Epithelial cell of proximal tubule (primary cell): ENCODE measurements around the gene PCK2. TPM values are rescaled to one million over a fixed set of nuclear protein-coding genes. Genes with fewer than 3 reads are reported as not detected.
"Not testable (repeated sequence)": the region's sequence is repeated elsewhere in the genome, so short reads cannot be mapped to it uniquely, and the experiment has no call there.

Experiments
- DNase-seq: peaks from one replicate; pipeline ENCODE4 v3.0.0-alpha.2; 2011; ENCODE audit warnings: low read depth
- H3K4me3 ChIP-seq: 2 replicates; pipeline ENCODE4 v1.5.1; 2011; ENCODE audit warnings: low read depth, mild to moderate bottlenecking, low read length
- total RNA-seq: library from RNA; depleted of rRNA; stranded (reverse); fragments of >200 nt; gene quantifications from 2 replicates; pipeline ENCODE4 v1.2.3, GENCODE V29; 2015
- TF ChIP-seq, protein P1 (sequence below): conservative IDR thresholded peaks from 2 replicates; pipeline ENCODE4 v1.5.1; 2012; ENCODE audit warnings: low read depth, mild to moderate bottlenecking, low read length

PCK2 gene
- total RNA-seq, 1 donor from 2014 or later, result 40.0 TPM

DNA sequence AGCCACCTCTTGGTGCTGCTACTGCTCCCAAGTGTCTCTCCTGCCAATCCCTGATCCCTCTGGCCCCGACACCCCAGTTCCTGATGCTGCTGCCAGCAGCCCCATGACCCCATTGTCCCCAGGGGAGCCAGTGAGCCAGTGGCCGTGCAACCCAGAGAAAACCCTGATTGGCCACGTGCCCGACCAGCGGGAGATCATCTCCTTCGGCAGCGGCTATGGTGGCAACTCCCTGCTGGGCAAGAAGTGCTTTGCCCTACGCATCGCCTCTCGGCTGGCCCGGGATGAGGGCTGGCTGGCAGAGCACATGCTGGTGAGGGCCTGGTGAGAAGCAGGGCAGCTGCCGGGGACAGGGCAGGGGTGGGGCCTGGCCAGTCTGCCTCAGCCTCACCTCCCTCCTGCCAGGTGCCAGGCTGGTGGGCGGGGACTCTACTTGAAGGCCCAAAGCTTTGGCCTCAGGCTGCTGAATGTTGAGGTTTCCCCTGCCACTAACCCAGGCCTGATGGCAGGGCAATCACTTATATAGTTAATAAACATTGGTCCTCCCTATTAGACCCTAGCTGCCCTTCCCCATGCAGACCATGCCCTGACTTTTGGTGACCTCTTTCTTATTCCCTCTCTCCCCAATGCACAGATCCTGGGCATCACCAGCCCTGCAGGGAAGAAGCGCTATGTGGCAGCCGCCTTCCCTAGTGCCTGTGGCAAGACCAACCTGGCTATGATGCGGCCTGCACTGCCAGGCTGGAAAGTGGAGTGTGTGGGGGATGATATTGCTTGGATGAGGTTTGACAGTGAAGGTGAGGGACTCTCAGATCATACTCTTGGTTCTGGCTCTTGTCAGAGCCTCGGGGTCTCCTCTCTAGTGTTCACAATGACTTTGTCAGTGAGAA is 5.1 kb downstream of the PCK2 start:
- no peak for DNase-seq
- H3K4me3 ChIP-seq, result no peak overlapping the region
- TF ChIP-seq, protein P1, sequence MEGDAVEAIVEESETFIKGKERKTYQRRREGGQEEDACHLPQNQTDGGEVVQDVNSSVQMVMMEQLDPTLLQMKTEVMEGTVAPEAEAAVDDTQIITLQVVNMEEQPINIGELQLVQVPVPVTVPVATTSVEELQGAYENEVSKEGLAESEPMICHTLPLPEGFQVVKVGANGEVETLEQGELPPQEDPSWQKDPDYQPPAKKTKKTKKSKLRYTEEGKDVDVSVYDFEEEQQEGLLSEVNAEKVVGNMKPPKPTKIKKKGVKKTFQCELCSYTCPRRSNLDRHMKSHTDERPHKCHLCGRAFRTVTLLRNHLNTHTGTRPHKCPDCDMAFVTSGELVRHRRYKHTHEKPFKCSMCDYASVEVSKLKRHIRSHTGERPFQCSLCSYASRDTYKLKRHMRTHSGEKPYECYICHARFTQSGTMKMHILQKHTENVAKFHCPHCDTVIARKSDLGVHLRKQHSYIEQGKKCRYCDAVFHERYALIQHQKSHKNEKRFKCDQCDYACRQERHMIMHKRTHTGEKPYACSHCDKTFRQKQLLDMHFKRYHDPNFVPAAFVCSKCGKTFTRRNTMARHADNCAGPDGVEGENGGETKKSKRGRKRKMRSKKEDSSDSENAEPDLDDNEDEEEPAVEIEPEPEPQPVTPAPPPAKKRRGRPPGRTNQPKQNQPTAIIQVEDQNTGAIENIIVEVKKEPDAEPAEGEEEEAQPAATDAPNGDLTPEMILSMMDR, result no peak

DNA sequence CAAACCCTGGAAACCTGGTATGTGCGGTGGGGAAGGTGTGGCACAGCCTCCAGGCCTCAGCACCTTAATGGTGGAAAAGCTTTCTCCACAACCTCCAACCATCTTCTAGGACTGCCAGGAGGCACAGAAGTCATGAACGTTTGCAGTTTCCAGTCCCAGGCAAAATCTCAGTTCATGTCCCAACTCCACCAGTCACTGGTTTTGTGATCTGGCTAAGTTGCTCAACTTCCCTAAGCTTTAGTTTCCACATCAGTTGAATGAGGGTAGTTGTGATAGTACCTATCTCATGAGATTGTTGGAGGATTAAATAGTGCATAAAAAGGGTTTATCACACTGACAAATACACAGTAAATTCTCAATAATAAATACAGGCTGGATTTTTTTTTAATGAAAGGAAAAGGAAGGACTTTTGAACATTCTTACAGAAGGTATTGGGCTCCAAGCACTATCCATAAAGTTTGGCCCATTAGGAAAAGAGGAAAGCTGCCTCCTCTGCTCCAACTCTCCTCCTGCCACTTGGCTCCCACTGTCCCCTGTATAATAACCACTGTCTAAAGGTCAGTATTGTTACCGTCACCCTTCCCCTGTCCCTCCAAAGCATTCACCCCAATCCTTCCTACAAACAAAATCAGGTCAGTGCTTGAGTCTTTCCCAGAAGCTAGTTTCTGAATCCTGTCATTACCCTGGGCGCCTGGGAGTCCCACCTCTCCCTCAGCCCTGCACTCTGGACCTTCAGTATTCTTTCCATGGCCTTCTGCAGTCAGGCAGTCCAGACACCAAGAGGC is 6.3 kb downstream of the PCK2 start:
- no peak for DNase-seq
- TF ChIP-seq, protein P1, result no peak

DNA sequence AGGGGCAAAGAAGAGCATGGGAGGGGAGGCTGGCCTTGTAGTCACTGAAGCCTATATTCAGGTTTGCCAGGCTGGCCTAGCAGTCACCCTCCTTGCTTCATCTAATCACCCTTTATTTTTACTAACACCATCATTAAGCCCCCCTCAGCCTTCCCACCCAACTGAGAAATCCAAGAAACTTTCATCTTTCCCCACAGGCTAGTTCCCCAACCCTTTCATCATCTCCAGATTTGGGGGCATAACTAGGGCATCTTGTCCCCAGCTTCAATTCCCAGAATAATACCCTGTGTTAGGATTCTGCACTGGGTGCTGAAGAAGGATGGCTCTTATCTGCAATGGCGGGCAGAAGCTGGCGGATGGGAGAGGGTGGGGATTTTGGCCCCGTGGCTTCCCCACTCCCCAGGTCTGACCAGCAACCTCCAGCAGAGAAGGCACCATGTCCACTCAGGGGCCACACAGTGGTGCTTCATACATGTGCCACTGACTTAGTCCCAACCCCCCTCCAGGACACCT is 6.9 kb downstream of the PCK2 start:
- DNase-seq, result no peak
- H3K4me3 ChIP-seq, result no peak overlapping the region
- TF ChIP-seq, protein P1, result no peak

More for the DNA sequence above, 6.3 kb downstream of the PCK2 start:
- no peak overlapping the region for H3K4me3 ChIP-seq

DNA sequence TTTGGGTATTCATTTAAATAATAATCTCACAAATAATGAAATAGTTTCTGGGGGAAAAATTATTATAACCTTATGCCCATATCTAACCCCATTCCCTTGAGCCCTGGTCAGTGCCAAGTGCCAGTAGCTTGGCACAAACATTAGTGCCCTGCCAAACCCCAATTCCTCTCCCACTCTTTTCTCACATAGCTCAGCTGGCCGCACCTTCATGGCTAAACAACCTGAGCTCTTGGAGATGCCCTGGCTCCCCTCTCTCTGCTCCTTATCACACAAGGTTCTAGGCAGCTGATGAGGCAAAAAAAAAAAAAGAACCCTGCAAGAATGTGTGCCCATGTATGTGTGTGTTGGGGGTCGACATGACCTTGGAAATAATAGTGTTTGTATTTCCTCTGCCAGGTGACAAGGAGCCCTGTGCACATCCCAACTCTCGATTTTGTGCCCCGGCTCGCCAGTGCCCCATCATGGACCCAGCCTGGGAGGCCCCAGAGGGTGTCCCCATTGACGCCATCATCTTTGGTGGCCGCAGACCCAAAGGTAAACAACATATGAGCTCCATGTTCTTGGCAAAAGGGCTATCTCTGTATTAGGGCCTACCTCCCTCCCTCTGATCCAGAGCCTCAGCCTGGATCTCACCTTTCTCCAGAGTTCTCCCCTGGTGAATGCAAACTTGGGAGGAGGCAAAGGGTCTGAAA is 8.4 kb downstream of the PCK2 start:
- TF ChIP-seq, protein P1, result no peak
- no peak overlapping the region for H3K4me3 ChIP-seq
- DNase-seq, result no peak

DNA sequence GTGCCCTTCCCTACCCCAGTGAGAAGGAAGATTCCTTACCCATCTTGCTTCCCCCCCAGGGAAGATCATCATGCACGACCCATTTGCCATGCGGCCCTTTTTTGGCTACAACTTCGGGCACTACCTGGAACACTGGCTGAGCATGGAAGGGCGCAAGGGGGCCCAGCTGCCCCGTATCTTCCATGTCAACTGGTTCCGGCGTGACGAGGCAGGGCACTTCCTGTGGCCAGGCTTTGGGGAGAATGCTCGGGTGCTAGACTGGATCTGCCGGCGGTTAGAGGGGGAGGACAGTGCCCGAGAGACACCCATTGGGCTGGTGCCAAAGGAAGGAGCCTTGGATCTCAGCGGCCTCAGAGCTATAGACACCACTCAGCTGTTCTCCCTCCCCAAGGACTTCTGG is 9.3 kb downstream of the PCK2 start:
- TF ChIP-seq, protein P1, result no peak

DNA sequence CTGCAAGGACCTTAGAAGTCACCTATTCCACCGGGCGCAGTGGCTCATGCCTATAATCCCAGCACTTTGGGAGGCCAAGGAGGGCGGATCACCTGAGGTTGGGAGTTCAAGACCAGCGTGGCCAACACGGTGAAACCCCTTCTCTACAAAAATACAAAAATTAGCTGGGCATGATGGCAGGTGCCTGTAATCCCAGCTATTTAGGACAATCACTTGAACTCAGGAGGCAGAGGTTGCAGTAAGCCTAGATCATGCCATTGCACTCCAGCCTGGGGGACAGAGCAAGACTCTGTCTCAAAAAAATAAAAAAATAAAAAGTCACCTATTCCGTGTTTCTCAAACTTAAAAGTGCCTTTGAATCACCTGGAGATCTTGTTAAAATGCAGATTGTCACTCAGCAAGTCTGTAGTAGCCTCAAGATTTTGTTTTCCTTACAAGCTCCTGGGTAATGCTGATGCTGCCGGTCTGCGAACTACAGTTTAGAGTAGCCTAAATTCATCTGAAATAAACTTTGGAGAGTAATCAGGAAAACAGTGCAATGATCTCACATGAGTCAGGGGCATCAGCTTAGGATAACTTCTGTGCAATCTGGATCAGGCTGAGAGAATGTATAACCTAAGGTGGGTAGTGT is 11.6 kb downstream of the PCK2 start:
- not testable (repeated sequence) for H3K4me3 ChIP-seq, DNase-seq

More for the DNA sequence above, 9.3 kb downstream of the PCK2 start:
- DNase-seq, result no peak
- no peak overlapping the region for H3K4me3 ChIP-seq
